A549 (cell line): ENCODE data around the gene ACSF3. TPM values are rescaled to one million over a fixed set of nuclear protein-coding genes. Genes with fewer than 3 reads are reported as not detected.

Source experiments
- ATAC-seq, 2 experiments: fragments of 200-7000 bp in 1 of 2; fragments of >200 bp in 1 of 2; cut with Nextera tagmentation in 1 of 2; cut with Tn5 transposase in 1 of 2; 3 replicates each; pipeline versions ENCODE4 v1.8.0 to v1.9.1; 2018 to 2020; ENCODE audit warnings: mild to moderate bottlenecking in 1 of 2, moderate library complexity in 1 of 2
- CTCF ChIA-PET: fragments of 300-600 bp; sonication (Branson Sonifier 250); formaldehyde crosslinking; extraction: SDS; loops from one replicate; lab custom pipeline; 2021; ENCODE audit warnings: antibody characterized with exemption, inconsistent platforms; lab: Yijun Ruan, JAX
- POLR2A ChIA-PET: fragments of 350-600 bp; formaldehyde crosslinking; extraction: SDS; loops from one replicate; lab custom pipeline; 2021; ENCODE audit warnings: antibody characterized with exemption, inconsistent platforms; lab: Yijun Ruan, JAX
- DNase-seq, 2 experiments: peaks; one replicate each; pipeline versions ENCODE4 v3.0.0 to v3.0.0-alpha.2; 2011 to 2016; ENCODE audit warnings: low read depth in 1 of 2, low spot score in 1 of 2
- FAIRE-seq: peaks from 2 replicates; lab custom pipeline; 2011; peaks lifted over from hg19 to GRCh38; lab: Jason Lieb, UNC
- H3K27ac ChIP-seq, 2 experiments: fragments of >200 bp; sonication (Bioruptor Twin); formaldehyde crosslinking; 3 replicates each; pipeline ENCODE4 v1.5.1; 2016 to 2017
- H3K4me1 ChIP-seq: fragments of >200 bp; sonication (Bioruptor Twin); formaldehyde crosslinking; 3 replicates; pipeline ENCODE4 v1.6.1; 2016
- H3K4me2 ChIP-seq: fragments of >200 bp; sonication (Bioruptor Twin); formaldehyde crosslinking; 3 replicates; pipeline ENCODE4 v1.6.1; 2016
- H3K4me3 ChIP-seq: fragments of >200 bp; sonication (Bioruptor Twin); formaldehyde crosslinking; 3 replicates; pipeline ENCODE4 v1.5.1; 2016
- H3K9me3 ChIP-seq: fragments of >200 bp; sonication (Bioruptor Twin); formaldehyde crosslinking; 3 replicates; pipeline ENCODE4 v1.6.1; 2016
- CBX2 ChIP-seq: fragments of 200-600 bp; sonication (generic); IDR thresholded peaks from 2 replicates; pipeline ENCODE4 v1.6.1; 2016; ENCODE audit warnings: low read depth, mild to moderate bottlenecking, borderline replicate concordance
- CEBPB ChIP-seq, 2 experiments: fragments of >200 bp in 1 of 2; sonication (Bioruptor Twin) in 1 of 2; formaldehyde crosslinking in 1 of 2; IDR thresholded peaks; 2 replicates each; pipeline ENCODE4 v1.6.1; 2012 to 2016
- CHD2 ChIP-seq: fragments of 150-350 bp; IDR thresholded peaks from 2 replicates; pipeline ENCODE4 v1.6.1; 2014; ENCODE audit warnings: low read length; ENCODE audit not compliant: partially characterized antibody
- CHD4 ChIP-seq: fragments of 200-600 bp; sonication (generic); IDR thresholded peaks from 2 replicates; pipeline ENCODE4 v1.6.1; 2016; ENCODE audit warnings: antibody characterized with exemption, mild to moderate bottlenecking, borderline replicate concordance
- EHF ChIP-seq: fragments of 250-450 bp; sonication (Bioruptor Pico); IDR thresholded peaks from 2 replicates; pipeline ENCODE4 v1.5.0; 2020; ENCODE audit warnings: mild to moderate bottlenecking
- ELK1 ChIP-seq: fragments of 150-350 bp; IDR thresholded peaks from 2 replicates; pipeline ENCODE4 v1.6.1; 2014; ENCODE audit warnings: low read depth, mild to moderate bottlenecking, low read length
- ESRRA ChIP-seq: fragments of 150-350 bp; IDR thresholded peaks from 2 replicates; pipeline ENCODE4 v1.6.1; 2014; ENCODE audit warnings: mild to moderate bottlenecking, low read length, borderline replicate concordance
- FOSB ChIP-seq: fragments of 250-450 bp; sonication (Bioruptor Pico); IDR thresholded peaks from 2 replicates; pipeline ENCODE4 v1.5.0; 2020; ENCODE audit warnings: mild to moderate bottlenecking, moderate library complexity
- GATA3 ChIP-seq: IDR thresholded peaks from 2 replicates; pipeline ENCODE4 v1.6.1; 2012; ENCODE audit warnings: borderline replicate concordance
- HDAC2 ChIP-seq: fragments of 200-600 bp; sonication (generic); IDR thresholded peaks from 2 replicates; pipeline ENCODE4 v1.6.1; 2016
- HES2 ChIP-seq: fragments of >200 bp; sonication (Bioruptor Twin); formaldehyde crosslinking; IDR thresholded peaks from 2 replicates; pipeline ENCODE4 v1.6.1; 2016
- HEYL ChIP-seq: fragments of 250-450 bp; sonication (Bioruptor Pico); IDR thresholded peaks from 2 replicates; pipeline ENCODE4 v1.8.0; 2021; ENCODE audit warnings: mild to moderate bottlenecking, moderate library complexity
- HOXB5 ChIP-seq: fragments of 250-450 bp; sonication (Bioruptor Pico); IDR thresholded peaks from 2 replicates; pipeline ENCODE4 v1.5.0; 2020; ENCODE audit warnings: mild to moderate bottlenecking, moderate library complexity
- MAFK ChIP-seq: fragments of 450-650 bp; IDR thresholded peaks from 2 replicates; pipeline ENCODE4 v1.6.1; 2014; ENCODE audit not compliant: partially characterized antibody
- MAZ ChIP-seq: fragments of 150-350 bp; IDR thresholded peaks from 2 replicates; pipeline ENCODE4 v1.6.1; 2014; ENCODE audit warnings: antibody characterized with exemption, low read depth, low read length, borderline replicate concordance
- MYC ChIP-seq: IDR thresholded peaks from 2 replicates; pipeline ENCODE4 v1.6.1; 2012; ENCODE audit warnings: mild to moderate bottlenecking, inconsistent platforms, low read length, improper control_type of control experiment, borderline replicate concordance
- NFE2L2 ChIP-seq: fragments of 150-350 bp; conservative IDR thresholded peaks from 2 replicates; pipeline ENCODE4 v1.6.1; 2014; ENCODE audit warnings: low read length
- NR3C1 ChIP-seq: fragments of >200 bp; sonication (Bioruptor Twin); formaldehyde crosslinking; IDR thresholded peaks from 3 replicates; pipeline ENCODE4 v1.6.1; 2017
- PBX3 ChIP-seq: IDR thresholded peaks from 2 replicates; pipeline ENCODE4 v1.6.1; 2012
- PHF8 ChIP-seq: fragments of 200-600 bp; sonication (generic); IDR thresholded peaks from 2 replicates; pipeline ENCODE4 v1.6.1; 2016; ENCODE audit warnings: low read depth, mild to moderate bottlenecking, antibody characterized with exemption, moderate library complexity, borderline replicate concordance
- POLR2A ChIP-seq: IDR thresholded peaks from 2 replicates; pipeline ENCODE4 v1.6.1; 2012; ENCODE audit warnings: mild to moderate bottlenecking, low read length
- RAD21 ChIP-seq, 2 experiments: fragments of >200 bp in 1 of 2; sonication (Bioruptor Twin) in 1 of 2; formaldehyde crosslinking in 1 of 2; IDR thresholded peaks in 1 of 2; conservative IDR thresholded peaks in 1 of 2; 2 replicates in 1 of 2; 3 replicates in 1 of 2; pipeline ENCODE4 v1.6.1; 2012 to 2018; ENCODE audit warnings: inconsistent platforms in 1 of 2
- RARB ChIP-seq: fragments of 250-450 bp; sonication (Bioruptor Pico); IDR thresholded peaks from 2 replicates; pipeline ENCODE4 v1.8.0; 2021; ENCODE audit warnings: mild to moderate bottlenecking, moderate library complexity
- SMC3 ChIP-seq: fragments of >200 bp; sonication (Bioruptor Twin); formaldehyde crosslinking; IDR thresholded peaks from 3 replicates; pipeline ENCODE4 v1.6.1; 2018; ENCODE audit warnings: inconsistent platforms
- SREBF2 ChIP-seq: fragments of 450-650 bp; IDR thresholded peaks from 2 replicates; pipeline ENCODE4 v1.6.1; 2014; ENCODE audit warnings: mild to moderate bottlenecking, moderate library complexity
- TP53 ChIP-seq: fragments of 250-450 bp; sonication (Bioruptor Pico); IDR thresholded peaks from 2 replicates; pipeline ENCODE4 v1.5.0; 2021; ENCODE audit warnings: mild to moderate bottlenecking, moderate library complexity
- ZC3H11A ChIP-seq: fragments of 450-650 bp; IDR thresholded peaks from 2 replicates; pipeline ENCODE4 v1.6.1; 2014; ENCODE audit warnings: antibody characterized with exemption, mild to moderate bottlenecking
- ZFP36 ChIP-seq: fragments of 450-650 bp; IDR thresholded peaks from 2 replicates; pipeline ENCODE4 v1.6.1; 2014; ENCODE audit warnings: borderline replicate concordance; ENCODE audit not compliant: partially characterized antibody
- ZNF302 ChIP-seq: fragments of 250-450 bp; sonication (Bioruptor Pico); IDR thresholded peaks from 2 replicates; pipeline ENCODE4 v1.9.0; 2021; ENCODE audit warnings: inconsistent platforms, mild to moderate bottlenecking, moderate library complexity
- WGBS: methylation state at CpG from one replicate; pipeline ENCODE4 v1.1.6; 2017; ENCODE audit errors: missing lambda C conversion rate; 5-methylcytosine and 5-hydroxymethylcytosine counted together
- polyA plus RNA-seq, 4 experiments: library from polyadenylated mRNA; depleted of rRNA in 3 of 4; stranded (reverse); fragments of >200 nt; fragmentation: RNase III in 1 of 4; extraction: RNeasy Plus Mini Kit Qiagen cat#74134 plus additional on column Dnase treatment in 1 of 4; gene quantifications; 2 replicates in 3 of 4; 3 replicates in 1 of 4; pipeline ENCODE4 v1.2.3, GENCODE V29; 2011 to 2017

The ACSF3 gene
- polyA plus RNA-seq, 2 of the 4 experiments (the other 2 are of a cell fraction): 9.8 to 13.1 TPM

GRCh38 chr16:89149386-89149785, 55.7 kb downstream of the ACSF3 start:
- WGBS: 94% methylated on average over 9 of the region's 9 CpGs
- Histone ChIP-seq H3K4me3 (no peak overlapping the region), H3K9me3 (no peaks in the 10 kb centered on the region), H3K4me1 (no peaks in the 10 kb centered on the region), H3K4me2 (no peak overlapping the region), H3K27ac (no peak overlapping the region)
- FAIRE-seq: no peak
- DNase-seq: no peak
- no peak for ATAC-seq
- ChIA-PET CTCF (interaction anchor here (0.8 kb wide), 1 partner anchor 18 kb away, joined by 3 read pairs; no protein-coding TSS in a partner anchor), POLR2A (no interaction called here)
- TF ChIP-seq ZFP36: no peak
- no peak for TF ChIP-seq HEYL (CRISPR knock-in tag)
- TF ChIP-seq NR3C1: no peak
- no peak for TF ChIP-seq MAZ
- TF ChIP-seq HDAC2: no peak
- TF ChIP-seq CEBPB (IDR thresholded peaks at IDR 0.05): no peak
- no peak for TF ChIP-seq NFE2L2
- TF ChIP-seq CBX2: no peak
- TF ChIP-seq ELK1: no peak
- no peak for TF ChIP-seq ZC3H11A
- no peak for TF ChIP-seq EHF (CRISPR knock-in tag)
- no peak for TF ChIP-seq HOXB5 (CRISPR knock-in tag)
- TF ChIP-seq SMC3: no peak
- no peak for TF ChIP-seq CHD4

- WGBS: 95% methylated on average over 16 of the region's 18 CpGs
- Histone ChIP-seq H3K4me3 (no peak overlapping the region), H3K4me1 (no peaks in the 10 kb centered on the region), H3K4me2 (no peak overlapping the region), H3K27ac (no peak overlapping the region), H3K9me3 (no peaks in the 10 kb centered on the region)
- DNase-seq (no peak), ATAC-seq (no peak), FAIRE-seq (no peak)
- ChIA-PET POLR2A (no interaction called here), CTCF (no interaction called here)
- TF ChIP-seq RARB (CRISPR knock-in tag) (no peak), HOXB5 (CRISPR knock-in tag) (no peak), NR3C1 (no peak), ESRRA (no peak), MYC (no peak), TP53 (CRISPR knock-in tag) (no peak), CBX2 (no peak), CHD2 (no peak), SREBF2 (no peak), MAFK (no peak), GATA3 (no peak), RAD21 (conservative IDR thresholded peaks at IDR 0.05 in 1 of 2, IDR thresholded peaks at IDR 0.05 in 1 of 2) (no peak), POLR2A (no peak), FOSB (no peak), ZC3H11A (no peak), HES2 (no peak)
These were observed 56.6 kb downstream of the ACSF3 start for GRCh38 chr16:89150090-89150835.

GRCh38 chr16:89150981-89151380, 57.3 kb downstream of the ACSF3 start:
- H3K4me1 ChIP-seq: no peaks in the 10 kb centered on the region
- no peaks in the 10 kb centered on the region for H3K9me3 ChIP-seq
- no peak for TF ChIP-seq FOSB
- TF ChIP-seq POLR2A: no peak
- no peak for TF ChIP-seq PHF8
- no peak for TF ChIP-seq ESRRA
- TF ChIP-seq CBX2: no peak
- TF ChIP-seq RAD21 (conservative IDR thresholded peaks at IDR 0.05 in 1 of 2, IDR thresholded peaks at IDR 0.05 in 1 of 2): no peak
- no peak for TF ChIP-seq CHD4
- no peak for TF ChIP-seq PBX3
- no peak for TF ChIP-seq TP53 (CRISPR knock-in tag)
- TF ChIP-seq ZNF302 (CRISPR knock-in tag): no peak
- TF ChIP-seq SMC3: no peak
- TF ChIP-seq EHF (CRISPR knock-in tag): no peak
- TF ChIP-seq, all 56 proteins: peak for 0
- DNase-seq: no peak
- FAIRE-seq: no peak
- Histone ChIP-seq H3K27ac (no peak overlapping the region), H3K4me3 (no peak overlapping the region), H3K4me2 (no peak overlapping the region)
- 96% methylated on average over 8 of the region's 8 CpGs for WGBS
- ChIA-PET CTCF (no interaction called here), POLR2A (no interaction called here)
- no peak for ATAC-seq
